ENCODE data around the gene KRTAP4-7.

DNA sequence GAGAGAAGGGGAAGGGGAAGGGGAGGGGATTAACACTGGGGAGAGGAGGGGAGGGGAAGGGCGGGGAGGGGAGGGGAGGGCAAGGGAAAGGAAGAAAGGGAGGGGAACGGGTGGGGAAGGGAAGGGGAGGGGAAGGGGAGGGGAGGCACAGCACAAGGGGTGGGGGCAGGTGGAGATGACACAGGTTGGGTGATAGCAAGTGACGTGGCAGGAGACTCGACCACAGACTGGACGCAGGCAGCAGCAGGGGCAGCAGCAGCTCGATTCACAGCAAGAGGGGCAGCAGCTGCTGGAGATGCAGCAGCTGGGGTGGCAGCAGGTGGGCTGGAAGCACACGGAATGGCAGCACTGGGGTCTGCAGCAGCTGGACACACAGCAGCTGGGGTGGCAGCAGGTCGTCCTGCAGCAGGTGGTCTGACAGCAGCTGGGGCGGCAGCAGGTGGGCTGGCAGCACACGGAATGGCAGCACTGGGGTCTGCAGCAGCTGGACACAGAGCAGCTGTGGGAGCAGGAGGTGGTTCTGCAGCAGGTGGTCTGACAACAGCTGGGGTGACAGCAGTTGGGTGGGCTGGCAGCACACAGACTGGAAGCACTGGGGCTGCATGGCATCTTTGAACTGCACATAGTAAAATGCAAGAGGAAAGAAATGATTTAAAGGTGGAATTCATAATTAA is 17.8 kb downstream of the KRTAP4-7 start, which contains the start of gene KRTAP4-16:
- TF ChIP-seq CTCF (IDR thresholded peaks at IDR 0.05) (no peak), POLR2A (IDR thresholded peaks at IDR 0.05) (no peak)
